ENCODE results near the gene TMEM97.

GRCh38 chr17:28293994-28294393, 25.0 kb upstream of the TMEM97 start:
- TF ChIP-seq CTCF (IDR thresholded peaks at IDR 0.05) (no peak), POLR2A (IDR thresholded peaks at IDR 0.05) (no peak)

All from heart left ventricle (tissue), 13 donors.